Ovary (tissue), 3 donors: ENCODE results near the gene COMMD9.

ENCODE experiments used
- EP300 ChIP-seq: sonication (generic); formaldehyde crosslinking; IDR thresholded peaks from one replicate; pipeline ENCODE4 v1.6.1; 2017; ENCODE audit warnings: antibody characterized with exemption
- TF ChIP-seq, protein P1 (sequence below), 3 donors: fragments of 450-650 bp in 2 of 3; fragments of 200-600 bp in 1 of 3; IDR thresholded peaks; one replicate each; pipeline versions ENCODE4 v1.5.1 to v1.8.0; 2016 to 2022; ENCODE audit warnings: antibody characterized with exemption in 3 of 3, mild to moderate bottlenecking in 1 of 3
- donor health status: DM: no; HTN: no; CAD: no.

- TF ChIP-seq, protein P1, sequence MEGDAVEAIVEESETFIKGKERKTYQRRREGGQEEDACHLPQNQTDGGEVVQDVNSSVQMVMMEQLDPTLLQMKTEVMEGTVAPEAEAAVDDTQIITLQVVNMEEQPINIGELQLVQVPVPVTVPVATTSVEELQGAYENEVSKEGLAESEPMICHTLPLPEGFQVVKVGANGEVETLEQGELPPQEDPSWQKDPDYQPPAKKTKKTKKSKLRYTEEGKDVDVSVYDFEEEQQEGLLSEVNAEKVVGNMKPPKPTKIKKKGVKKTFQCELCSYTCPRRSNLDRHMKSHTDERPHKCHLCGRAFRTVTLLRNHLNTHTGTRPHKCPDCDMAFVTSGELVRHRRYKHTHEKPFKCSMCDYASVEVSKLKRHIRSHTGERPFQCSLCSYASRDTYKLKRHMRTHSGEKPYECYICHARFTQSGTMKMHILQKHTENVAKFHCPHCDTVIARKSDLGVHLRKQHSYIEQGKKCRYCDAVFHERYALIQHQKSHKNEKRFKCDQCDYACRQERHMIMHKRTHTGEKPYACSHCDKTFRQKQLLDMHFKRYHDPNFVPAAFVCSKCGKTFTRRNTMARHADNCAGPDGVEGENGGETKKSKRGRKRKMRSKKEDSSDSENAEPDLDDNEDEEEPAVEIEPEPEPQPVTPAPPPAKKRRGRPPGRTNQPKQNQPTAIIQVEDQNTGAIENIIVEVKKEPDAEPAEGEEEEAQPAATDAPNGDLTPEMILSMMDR (IDR thresholded peaks at IDR 0.05): no peak
- no peak for TF ChIP-seq EP300
Measured at GRCh38 chr11:36238881-36239280, 50.3 kb downstream of the COMMD9 start.
